H1 (cell line): Measurements from ENCODE around the gene BNC2.

Experiments used
- BRCA1 ChIP-seq: IDR thresholded peaks from 2 replicates; pipeline ENCODE4 v1.6.1; 2012; ENCODE audit warnings: low read depth, low read length, improper control_type of control experiment
- CHD1 ChIP-seq: IDR thresholded peaks from 2 replicates; pipeline ENCODE4 v1.6.1; 2012; ENCODE audit warnings: low read depth, low read length, improper control_type of control experiment
- EP300 ChIP-seq, 2 experiments: IDR thresholded peaks; 1 replicate in 1 of 2; 2 replicates in 1 of 2; pipeline ENCODE4 v1.6.1; 2011 to 2012; ENCODE audit warnings: low read depth in 2 of 2, low read length in 2 of 2, mild to moderate bottlenecking in 2 of 2, borderline replicate concordance in 1 of 2, inconsistent platforms in 1 of 2, moderate library complexity in 1 of 2
- EZH2 ChIP-seq: fragments of 200-600 bp; sonication (generic); IDR thresholded peaks from 2 replicates; pipeline ENCODE4 v1.7.1; 2012; ENCODE audit warnings: low read depth, mild to moderate bottlenecking, moderate library complexity, low read length, inconsistent platforms; ENCODE audit not compliant: severe bottlenecking
- GABPA ChIP-seq: IDR thresholded peaks from 2 replicates; pipeline ENCODE4 v1.6.1; 2011; ENCODE audit warnings: mild to moderate bottlenecking, low read length, moderate library complexity, borderline replicate concordance; ENCODE audit not compliant: insufficient read depth
- HDAC6 ChIP-seq: IDR thresholded peaks from one replicate; pipeline ENCODE4 v1.7.1; 2012; ENCODE audit warnings: low read depth, mild to moderate bottlenecking, inconsistent platforms, low read length, moderate library complexity
- POLR2A ChIP-seq, 2 experiments: IDR thresholded peaks; 1 replicate in 1 of 2; 2 replicates in 1 of 2; pipeline ENCODE4 v1.6.1; 2011; ENCODE audit warnings: low read depth in 2 of 2, low read length in 2 of 2, mild to moderate bottlenecking in 2 of 2; ENCODE audit errors: control extremely low read depth in 1 of 2
- POLR2AphosphoS5 ChIP-seq: IDR thresholded peaks from 2 replicates; pipeline ENCODE4 v1.6.1; 2011; ENCODE audit warnings: low read depth, low read length
- SAP30 ChIP-seq: fragments of 300-600 bp; sonication (generic); IDR thresholded peaks from 2 replicates; pipeline ENCODE4 v1.7.1; 2012; ENCODE audit warnings: low read length, moderate library complexity, mild to moderate bottlenecking, inconsistent platforms; ENCODE audit not compliant: insufficient read depth, insufficient replicate concordance
- SUZ12 ChIP-seq: fragments of 200-600 bp; sonication (generic); IDR thresholded peaks from 2 replicates; pipeline ENCODE4 v1.6.1; 2012; ENCODE audit warnings: mild to moderate bottlenecking, inconsistent platforms, low read length, moderate library complexity, mixed read lengths
- TF ChIP-seq, protein P1 (sequence below), 3 experiments: IDR thresholded peaks; 1 replicate in 2 of 3; 2 replicates in 1 of 3; pipeline versions ENCODE4 v1.5.1 to v1.6.1; 2011; ENCODE audit warnings: low read length in 3 of 3, mild to moderate bottlenecking in 3 of 3, inconsistent platforms in 2 of 3, low read depth in 1 of 3, moderate library complexity in 1 of 3; ENCODE audit not compliant: insufficient read depth in 1 of 3; ENCODE audit errors: control extremely low read depth in 1 of 3
- TF ChIP-seq, protein P2 (sequence below): IDR thresholded peaks from 2 replicates; pipeline ENCODE4 v1.6.1; 2012; ENCODE audit warnings: inconsistent platforms

- TF ChIP-seq, protein P1, sequence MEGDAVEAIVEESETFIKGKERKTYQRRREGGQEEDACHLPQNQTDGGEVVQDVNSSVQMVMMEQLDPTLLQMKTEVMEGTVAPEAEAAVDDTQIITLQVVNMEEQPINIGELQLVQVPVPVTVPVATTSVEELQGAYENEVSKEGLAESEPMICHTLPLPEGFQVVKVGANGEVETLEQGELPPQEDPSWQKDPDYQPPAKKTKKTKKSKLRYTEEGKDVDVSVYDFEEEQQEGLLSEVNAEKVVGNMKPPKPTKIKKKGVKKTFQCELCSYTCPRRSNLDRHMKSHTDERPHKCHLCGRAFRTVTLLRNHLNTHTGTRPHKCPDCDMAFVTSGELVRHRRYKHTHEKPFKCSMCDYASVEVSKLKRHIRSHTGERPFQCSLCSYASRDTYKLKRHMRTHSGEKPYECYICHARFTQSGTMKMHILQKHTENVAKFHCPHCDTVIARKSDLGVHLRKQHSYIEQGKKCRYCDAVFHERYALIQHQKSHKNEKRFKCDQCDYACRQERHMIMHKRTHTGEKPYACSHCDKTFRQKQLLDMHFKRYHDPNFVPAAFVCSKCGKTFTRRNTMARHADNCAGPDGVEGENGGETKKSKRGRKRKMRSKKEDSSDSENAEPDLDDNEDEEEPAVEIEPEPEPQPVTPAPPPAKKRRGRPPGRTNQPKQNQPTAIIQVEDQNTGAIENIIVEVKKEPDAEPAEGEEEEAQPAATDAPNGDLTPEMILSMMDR (IDR thresholded peaks at IDR 0.05; ENCODE audit: control extremely low read depth in 1 of 3, insufficient read depth in 1 of 3, low read depth in 1 of 3, low read length in 3 of 3) = no peak
- TF ChIP-seq CHD1 (no peak), POLR2A (IDR thresholded peaks at IDR 0.05; ENCODE audit: control extremely low read depth in 1 of 2, low read depth in 2 of 2, low read length in 2 of 2) (no peak), SUZ12 (no peak), POLR2AphosphoS5 (no peak), BRCA1 (no peak), GABPA (no peak), EP300 (IDR thresholded peaks at IDR 0.05; ENCODE audit: borderline replicate concordance in 1 of 2, low read depth in 2 of 2, low read length in 2 of 2) (no peak), HDAC6 (no peak), SAP30 (no peak), EZH2 (no peak)
- TF ChIP-seq, protein P2, sequence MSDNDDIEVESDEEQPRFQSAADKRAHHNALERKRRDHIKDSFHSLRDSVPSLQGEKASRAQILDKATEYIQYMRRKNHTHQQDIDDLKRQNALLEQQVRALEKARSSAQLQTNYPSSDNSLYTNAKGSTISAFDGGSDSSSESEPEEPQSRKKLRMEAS = no peak
Observed at GRCh38 chr9:16825331-16825725, 45.1 kb downstream of the BNC2 start.
